ENCODE measurements around the gene RALGAPB. TPM values are rescaled to one million over a fixed set of nuclear protein-coding genes. Genes with fewer than 3 reads are reported as not detected.

The RALGAPB gene
- total and polyA plus RNA-seq, 2 of the 13 experiments (the other 11 are each of a cell fraction or from before 2014, with no cell fraction given), result 17.6 to 30.6 TPM

GRCh38 chr20:38424401-38424800 is 48.2 kb upstream of the RALGAPB start (continued):
- no peak for TF ChIP-seq ZNF382 (CRISPR knock-in tag; IDR thresholded peaks at IDR 0.05; ENCODE audit: borderline replicate concordance)

- no peaks in the 10 kb centered on the region for H3K9me3 ChIP-seq (ENCODE audit: low read length)
- H4K20me1 ChIP-seq (ENCODE audit: insufficient read depth, low read length), result peaks cover 77% of the 10 kb centered on the region
- ChIA-PET CTCF (ENCODE audit: low intra/inter-chr PET ratio, low total read pairs) (no interaction called here), POLR2A (interaction anchor here (0.8 to 5.2 kb wide), 5 partner anchors 8 to 22 kb away, joined by 3 to 48 read pairs (median 3); partner anchors contain the start of gene SNHG17)
- no peaks in the 10 kb centered on the region for H3K27me3 ChIP-seq (ENCODE audit: control insufficient read depth in 1 of 2, insufficient read depth in 2 of 2, low read length in 2 of 2)
- FAIRE-seq (no peak), ATAC-seq (peak; percentile 13; the same call in 2 of the 3 replicates), DNase-seq (ENCODE audit: low spot score) (peak; percentile 40)
- H3K4me1 ChIP-seq (ENCODE audit: insufficient read depth, low read length), result peaks cover 21% of the 10 kb centered on the region
- H3K79me2 ChIP-seq (ENCODE audit: insufficient read depth, low read length), result peaks cover 65% of the 10 kb centered on the region
- peaks cover 82 to 96% of the 10 kb centered on the region in 2 experiments for H3K36me3 ChIP-seq (replicated peaks in 1 of 2; ENCODE audit: control insufficient read depth in 1 of 2, insufficient read depth in 2 of 2, low read length in 2 of 2)
- H3K9ac ChIP-seq (ENCODE audit: insufficient read depth, low read depth, low read length), result no peak overlapping the region
- no TSS peak for BruUV-seq (replicated peaks)
- intact Hi-C loops (cut with micrococcal nuclease; ENCODE audit: unreplicated experiment) (no loop called here), in situ Hi-C loops (cut with HindIII; ENCODE audit: extremely low pct_ligation_motif_present, low pct_unique_long_range_greater_than_20kb) (loop anchor here (25.0 kb wide), 1 partner anchor 311 kb away; the partner anchor contains the start of gene ACTR5)
- H3K27ac ChIP-seq (ENCODE audit: extremely low read length, insufficient read depth, low read length), result no peak overlapping the region
- 90% methylated on average over 15 of the region's 15 CpGs for WGBS (ENCODE audit: low lambda C conversion rate)
- no peak overlapping the region for H3K4me2 ChIP-seq (ENCODE audit: low read depth, low read length)
- H2AFZ ChIP-seq (ENCODE audit: low read length), result no peak overlapping the region
- no peak overlapping the region for H3K4me3 ChIP-seq (replicated peaks in 1 of 3; ENCODE audit: insufficient read depth in 1 of 3, low read depth in 2 of 3, low read length in 3 of 3)
- TF ChIP-seq HNF1B (CRISPR knock-in tag; IDR thresholded peaks at IDR 0.05), result no peak
- TF ChIP-seq ZNF143 (CRISPR knock-in tag; IDR thresholded peaks at IDR 0.05), result no peak
- no peak for TF ChIP-seq HNRNPK (IDR thresholded peaks at IDR 0.05; ENCODE audit: low read depth, low read length, poor library complexity, severe bottlenecking)
- no peak for TF ChIP-seq HNF4A (CRISPR knock-in tag; IDR thresholded peaks at IDR 0.05)
- TF ChIP-seq ZBTB38 (CRISPR knock-in tag; IDR thresholded peaks at IDR 0.05), result peak; percentile 19; the same call in 1 of the 2 replicates
- TF ChIP-seq ZNF263 (CRISPR knock-in tag; IDR thresholded peaks at IDR 0.05), result 0 out of 2 replicates have a peak, but pooled peaks have one; percentile 19
- no peak for TF ChIP-seq ZBTB40 (IDR thresholded peaks at IDR 0.05)
- no peak for TF ChIP-seq ZBTB40 (CRISPR knock-in tag; IDR thresholded peaks at IDR 0.05)
- peak; percentile 73 for TF ChIP-seq RBM22 (optimal IDR thresholded peaks at IDR 0.05; ENCODE audit: low read length)
Observed at GRCh38 chr20:38426006-38426897, 46.4 kb upstream of the RALGAPB start.
